NCI-H1417 treated with DMSO at 0.1 percent for 48 hours (cell line): ENCODE results near the gene MIDN.

Source experiments
- DNase-seq: peaks from one replicate; lab custom pipeline; 2025; lab: John Stamatoyannopoulos, UW

Gene MIDN

GRCh38 chr19:1270854-1271527 is 22.6 kb downstream of the MIDN start:
- no peak for DNase-seq

GRCh38 chr19:1271528-1272422 is 23.4 kb downstream of the MIDN start:
- no peak for DNase-seq

- no peak for DNase-seq
These were observed 24.3 kb downstream of the MIDN start for GRCh38 chr19:1272423-1273262.

- no peak for DNase-seq
These were observed 25.1 kb downstream of the MIDN start for GRCh38 chr19:1273263-1274041.

- no peak for DNase-seq
These were observed 25.9 kb downstream of the MIDN start for GRCh38 chr19:1274081-1274851.

- DNase-seq, result no peak
These were observed 26.5 kb downstream of the MIDN start for GRCh38 chr19:1274852-1275259.

- DNase-seq, result peak; percentile 54
These were observed 27.0 kb downstream of the MIDN start, which contains the start of gene FAM174C for GRCh38 chr19:1275260-1275975. FAM174C (plus strand) TSS chr19:1275530; CDS start chr19:1275550, 20 bp downstream.

- DNase-seq, result no peak
These were observed 27.7 kb downstream of the MIDN start for GRCh38 chr19:1275976-1276627.

- no peak for DNase-seq
These were observed 28.2 kb downstream of the MIDN start for GRCh38 chr19:1276628-1277022.

- DNase-seq, result no peak
These were observed 28.7 kb downstream of the MIDN start for GRCh38 chr19:1277061-1277460.

GRCh38 chr19:1278074-1278473 is 29.7 kb downstream of the MIDN start:
- DNase-seq, result no peak

GRCh38 chr19:1278713-1279660 is 30.6 kb downstream of the MIDN start:
- DNase-seq, result no peak

- peak; percentile 43 for DNase-seq
These were observed 31.5 kb downstream of the MIDN start for GRCh38 chr19:1279782-1280341.

GRCh38 chr19:1280636-1281568 is 32.5 kb downstream of the MIDN start:
- no peak for DNase-seq

GRCh38 chr19:1281569-1282287 is 33.3 kb downstream of the MIDN start:
- DNase-seq, result no peak

GRCh38 chr19:1282588-1283206 is 34.3 kb downstream of the MIDN start:
- no peak for DNase-seq
